HepG2 (cell line): Measurements from ENCODE around the gene GABRR3. TPM values are rescaled to one million over a fixed set of nuclear protein-coding genes. Genes with fewer than 3 reads are reported as not detected.

Experiments used
- ATAC-seq: fragments of 200-7000 bp; cut with Tn5 transposase; 3 replicates; pipeline ENCODE4 v1.9.1; 2020; ENCODE audit warnings: mild to moderate bottlenecking, moderate library complexity
- BruUV-seq: library from RNA; stranded (reverse); fragments of 400-500 nt; replicated peaks from 2 replicates; lab custom pipeline; 2021; lab: Mats Ljungman, UMichigan
- CTCF ChIA-PET: fragments of 300-600 bp; formaldehyde crosslinking; extraction: SDS; loops from one replicate; lab custom pipeline; 2021; ENCODE audit warnings: low total read pairs, inconsistent platforms, low intra/inter-chr PET ratio; lab: Yijun Ruan, JAX
- POLR2A ChIA-PET: fragments of 350-600 bp; sonication (Branson Sonifier 250); formaldehyde crosslinking; loops from one replicate; lab custom pipeline; 2020; ENCODE audit warnings: antibody characterized with exemption, inconsistent platforms; lab: Yijun Ruan, JAX
- DNase-seq: peaks from one replicate; pipeline ENCODE4 v3.0.0-alpha.2; 2015; ENCODE audit warnings: low spot score
- FAIRE-seq: peaks from 3 replicates; lab custom pipeline; 2011; peaks lifted over from hg19 to GRCh38; lab: Jason Lieb, UNC
- H2AFZ ChIP-seq: one replicate; pipeline ENCODE4 v1.6.1; 2011; ENCODE audit warnings: low read length, inconsistent platforms
- H3K27ac ChIP-seq: fragments of 300-600 bp; 3 replicates; pipeline ENCODE4 v1.8.0; 2011; ENCODE audit warnings: mixed run types, mild to moderate bottlenecking, mixed read lengths, low read length, inconsistent platforms; ENCODE audit not compliant: insufficient read depth; ENCODE audit errors: extremely low read length
- H3K27me3 ChIP-seq, 2 experiments: fragments of 200-600 bp in 1 of 2; 2 replicates in 1 of 2; 3 replicates in 1 of 2; pipeline versions ENCODE4 v1.6.0 to v1.8.0; 2011; ENCODE audit warnings: low read length in 2 of 2, mild to moderate bottlenecking in 2 of 2, moderate library complexity in 2 of 2, inconsistent platforms in 1 of 2; ENCODE audit not compliant: insufficient read depth in 2 of 2, control insufficient read depth in 1 of 2
- H3K36me3 ChIP-seq, 2 experiments: fragments of 200-600 bp in 1 of 2; replicated peaks in 1 of 2; 2 replicates in 1 of 2; 3 replicates in 1 of 2; pipeline versions ENCODE4 v1.5.1 to v1.8.0; 2011; ENCODE audit warnings: low read length in 2 of 2, inconsistent platforms in 1 of 2; ENCODE audit not compliant: insufficient read depth in 2 of 2, control insufficient read depth in 1 of 2
- H3K4me1 ChIP-seq: 2 replicates; pipeline ENCODE4 v1.5.1; 2012; ENCODE audit warnings: low read length, inconsistent platforms; ENCODE audit not compliant: insufficient read depth
- H3K4me2 ChIP-seq: 2 replicates; pipeline ENCODE4 v1.6.0; 2011; ENCODE audit warnings: low read depth, low read length, inconsistent platforms
- H3K4me3 ChIP-seq, 3 experiments: fragments of 200-600 bp in 1 of 3; sonication (generic), shearing (Covaris generic) in 1 of 3; replicated peaks in 1 of 3; 2 replicates each; pipeline ENCODE4 v1.5.1; 2011 to 2016; ENCODE audit warnings: low read length in 3 of 3, inconsistent platforms in 2 of 3, low read depth in 2 of 3, mild to moderate bottlenecking in 2 of 3, control low read depth in 1 of 3, mixed read lengths in 1 of 3; ENCODE audit not compliant: insufficient read depth in 1 of 3
- H3K79me2 ChIP-seq: one replicate; pipeline ENCODE4 v1.6.1; 2011; ENCODE audit warnings: low read length, inconsistent platforms; ENCODE audit not compliant: insufficient read depth
- H3K9ac ChIP-seq: 2 replicates; pipeline ENCODE4 v1.6.0; 2011; ENCODE audit warnings: mild to moderate bottlenecking, low read depth, low read length, inconsistent platforms; ENCODE audit not compliant: insufficient read depth
- H3K9me3 ChIP-seq: 2 replicates; pipeline ENCODE4 v1.5.1; 2012; ENCODE audit warnings: mild to moderate bottlenecking, low read length
- H4K20me1 ChIP-seq: 2 replicates; pipeline ENCODE4 v1.6.0; 2011; ENCODE audit warnings: inconsistent platforms, mild to moderate bottlenecking, low read length, moderate library complexity; ENCODE audit not compliant: insufficient read depth
- AHR ChIP-seq: IDR thresholded peaks from 2 replicates; pipeline ENCODE4 v1.6.1; 2018; ENCODE audit warnings: missing genetic modification reagents, missing compliant biosample characterization
- AKNA ChIP-seq: sonication (generic); formaldehyde crosslinking; IDR thresholded peaks from 2 replicates; pipeline ENCODE4 v1.4.0; 2020; ENCODE audit warnings: missing genetic modification reagents, borderline replicate concordance
- IRF9 ChIP-seq: sonication (generic); formaldehyde crosslinking; IDR thresholded peaks from 2 replicates; pipeline ENCODE4 v1.8.0; 2022; ENCODE audit warnings: missing genetic modification reagents, mild to moderate bottlenecking, borderline replicate concordance
- MEIS1 ChIP-seq: sonication (generic); formaldehyde crosslinking; IDR thresholded peaks from 2 replicates; pipeline ENCODE4 v1.9.0; 2021; ENCODE audit warnings: mild to moderate bottlenecking, missing genetic modification reagents, moderate library complexity, borderline replicate concordance
- MZF1 ChIP-seq: sonication (generic); formaldehyde crosslinking; IDR thresholded peaks from 2 replicates; pipeline ENCODE4 v1.8.1; 2023; ENCODE audit warnings: mild to moderate bottlenecking, missing genetic modification reagents, borderline replicate concordance
- NAIF1 ChIP-seq: sonication (generic); formaldehyde crosslinking; IDR thresholded peaks from 2 replicates; pipeline ENCODE4 v1.5.0; 2020; ENCODE audit warnings: mild to moderate bottlenecking, missing genetic modification reagents, borderline replicate concordance
- PBX2 ChIP-seq: IDR thresholded peaks from 2 replicates; pipeline ENCODE4 v1.6.1; 2016; ENCODE audit warnings: control low read depth
- REXO4 ChIP-seq: sonication (generic); formaldehyde crosslinking; IDR thresholded peaks from 2 replicates; pipeline ENCODE4 v1.8.0; 2022; ENCODE audit warnings: missing genetic modification reagents, mild to moderate bottlenecking, borderline replicate concordance
- ZBTB38 ChIP-seq: sonication (generic); formaldehyde crosslinking; IDR thresholded peaks from 2 replicates; pipeline ENCODE4 v1.5.1; 2020; ENCODE audit warnings: mild to moderate bottlenecking, missing genetic modification reagents
- ZBTB4 ChIP-seq: sonication (generic); formaldehyde crosslinking; IDR thresholded peaks from 2 replicates; pipeline ENCODE4 v1.4.0; 2020; ENCODE audit warnings: missing genetic modification reagents, mild to moderate bottlenecking, borderline replicate concordance
- ZFP36 ChIP-seq: fragments of 150-350 bp; IDR thresholded peaks from 2 replicates; pipeline ENCODE4 v1.6.1; 2018; ENCODE audit warnings: borderline replicate concordance, low read length, low read depth; ENCODE audit not compliant: partially characterized antibody
- WGBS: methylation state at CpG from one replicate; pipeline ENCODE4 v1.1.6; 2017; ENCODE audit warnings: low lambda C conversion rate; 5-methylcytosine and 5-hydroxymethylcytosine counted together
- in situ Hi-C: cut with HindIII; loops from 2 replicates; pipeline ENCODE4 v1.10.0; 2017; ENCODE audit warnings: low pct_unique_long_range_greater_than_20kb; ENCODE audit not compliant: extremely low pct_ligation_motif_present
- intact Hi-C: fragments of 100-400 bp; cut with micrococcal nuclease; formaldehyde crosslinking; loops from one replicate; pipeline ENCODE4 v1.10.0; 2022; ENCODE audit not compliant: unreplicated experiment
- polyA plus RNA-seq, 8 experiments: library from polyadenylated mRNA; depleted of rRNA in 3 of 8; stranded (reverse) in 7 of 8; unstranded in 1 of 8; fragments of >200 nt; fragmentation: Illumina TruSeq in 4 of 8; extraction: Trizol in 4 of 8; gene quantifications; 2 replicates each; pipeline versions ENCODE4 v1.2.1 to v1.2.3, GENCODE V29; 2011 to 2016; ENCODE audit warnings: low read depth in 4 of 8, missing spikeins in 1 of 8, mixed read lengths in 1 of 8; ENCODE audit not compliant: insufficient read depth in 1 of 8
- total RNA-seq, 5 experiments: library from RNA; depleted of rRNA; stranded (reverse); fragments of >200 nt; fragmentation: Illumina TruSeq; extraction: Trizol; gene quantifications; 2 replicates each; pipeline ENCODE4 v1.2.3, GENCODE V29; 2016; ENCODE audit warnings: low read depth in 1 of 5

The GABRR3 gene
- total and polyA plus RNA-seq, 2 of the 13 experiments (the other 11 are each of a cell fraction or from before 2014, with no cell fraction given): 0.42 to 0.83 TPM

- TF ChIP-seq AKNA (CRISPR knock-in tag): no peak
- TF ChIP-seq IRF9 (CRISPR knock-in tag): no peak
- no peak for TF ChIP-seq NAIF1 (CRISPR knock-in tag)
- TF ChIP-seq, all 625 proteins: peak for 0
Measured at GRCh38 chr3:97952872-97953271, 82.2 kb downstream of the GABRR3 start (continued).

GRCh38 chr3:97952280-97952679 is 82.8 kb downstream of the GABRR3 start:
- DNase-seq (no peak), ATAC-seq (no peak), FAIRE-seq (no peak)
- 91% methylated on average over 3 of the region's 3 CpGs for WGBS
- no peaks in the 10 kb centered on the region for H3K9me3 ChIP-seq
- peaks cover 30 to 81% of the 10 kb centered on the region in 2 experiments for H3K36me3 ChIP-seq
- BruUV-seq: no TSS peak
- in situ Hi-C loops: no loop called here
- intact Hi-C loops: no loop called here
- H3K27me3 ChIP-seq: no peaks in the 10 kb centered on the region
- no peaks in the 10 kb centered on the region for H4K20me1 ChIP-seq
- POLR2A ChIA-PET: no interaction called here
- no peaks in the 10 kb centered on the region for H3K4me1 ChIP-seq
- H3K4me2 ChIP-seq: no peak overlapping the region
- no peak overlapping the region for H3K27ac ChIP-seq
- CTCF ChIA-PET: no interaction called here
- H2AFZ ChIP-seq: no peak overlapping the region
- H3K79me2 ChIP-seq: no peaks in the 10 kb centered on the region
- no peak overlapping the region for H3K9ac ChIP-seq
- H3K4me3 ChIP-seq: no peak overlapping the region
- TF ChIP-seq ZBTB4 (no peak), REXO4 (CRISPR knock-in tag) (no peak), AHR (CRISPR knock-in tag) (no peak), PBX2 (CRISPR knock-in tag) (no peak), ZBTB38 (no peak), MZF1 (CRISPR knock-in tag) (no peak), MEIS1 (CRISPR knock-in tag) (no peak), ZFP36 (no peak)
